Nephron (organoid): ENCODE measurements around the gene INSYN2A.

Source experiments
- H3K27ac Mint-ChIP-seq, 3 experiments: 2 replicates each; pipeline ENCODE4 v1.8.0; 2020; ENCODE audit warnings: mixed read lengths in 3 of 3, mild to moderate bottlenecking in 2 of 3, moderate library complexity in 1 of 3
- H3K27me3 Mint-ChIP-seq: 2 replicates; pipeline ENCODE4 v1.8.0; 2021; ENCODE audit warnings: low read depth, mild to moderate bottlenecking, moderate library complexity, mixed read lengths
- H3K36me3 Mint-ChIP-seq: 2 replicates; pipeline ENCODE4 v1.8.0; 2020; ENCODE audit warnings: low read depth, mixed read lengths
- H3K4me1 Mint-ChIP-seq: 2 replicates; pipeline ENCODE4 v1.8.0; 2020; ENCODE audit warnings: mixed read lengths
- H3K4me3 Mint-ChIP-seq, 3 experiments: 2 replicates each; pipeline ENCODE4 v1.8.0; 2020; ENCODE audit warnings: mild to moderate bottlenecking in 3 of 3, mixed read lengths in 3 of 3, moderate library complexity in 2 of 3
- H3K9me3 Mint-ChIP-seq: 2 replicates; pipeline ENCODE4 v1.8.0; 2020; ENCODE audit warnings: mixed read lengths
- CTCF ChIP-seq, 3 experiments: fragments of 200-600 bp; sonication (generic); IDR thresholded peaks; one replicate each; pipeline ENCODE4 v1.5.0; 2021; ENCODE audit warnings: antibody characterized with exemption in 3 of 3; ENCODE audit not compliant: unreplicated experiment in 3 of 3

The INSYN2A gene

GRCh38 chr10:127184582-127184981 is 11.8 kb downstream of the INSYN2A start:
- Mint-ChIP-seq H3K4me1 (no peaks in the 10 kb centered on the region), H3K27me3 (no peaks in the 10 kb centered on the region), H3K36me3 (peaks cover 5% of the 10 kb centered on the region), H3K9me3 (no peaks in the 10 kb centered on the region), H3K4me3 (no peak overlapping the region), H3K27ac (no peak overlapping the region)
- no peak for TF ChIP-seq CTCF (IDR thresholded peaks at IDR 0.05; ENCODE audit: unreplicated experiment in 3 of 3)

GRCh38 chr10:127182161-127182560 is 14.2 kb downstream of the INSYN2A start:
- TF ChIP-seq CTCF (IDR thresholded peaks at IDR 0.05; ENCODE audit: unreplicated experiment in 3 of 3): no peak
- Mint-ChIP-seq H3K9me3 (no peaks in the 10 kb centered on the region), H3K4me3 (no peak overlapping the region), H3K27me3 (no peaks in the 10 kb centered on the region), H3K4me1 (no peaks in the 10 kb centered on the region), H3K27ac (no peak overlapping the region), H3K36me3 (peaks cover 9% of the 10 kb centered on the region)

- H3K27ac Mint-ChIP-seq: no peak overlapping the region
- no peaks in the 10 kb centered on the region for H3K27me3 Mint-ChIP-seq
- H3K4me3 Mint-ChIP-seq: no peak overlapping the region
- no peaks in the 10 kb centered on the region for H3K4me1 Mint-ChIP-seq
- no peaks in the 10 kb centered on the region for H3K9me3 Mint-ChIP-seq
- H3K36me3 Mint-ChIP-seq: peaks cover 19% of the 10 kb centered on the region
- TF ChIP-seq CTCF (IDR thresholded peaks at IDR 0.05; ENCODE audit: unreplicated experiment in 3 of 3): no peak
Observed at GRCh38 chr10:127179612-127180250, 16.7 kb downstream of the INSYN2A start.

- Mint-ChIP-seq H3K4me3 (no peak overlapping the region), H3K27ac (no peak overlapping the region), H3K9me3 (no peaks in the 10 kb centered on the region), H3K27me3 (no peaks in the 10 kb centered on the region), H3K4me1 (no peaks in the 10 kb centered on the region), H3K36me3 (peaks cover 20% of the 10 kb centered on the region)
- TF ChIP-seq CTCF (IDR thresholded peaks at IDR 0.05; ENCODE audit: unreplicated experiment in 3 of 3): no peak
Observed at GRCh38 chr10:127176649-127177048, 19.7 kb downstream of the INSYN2A start.

- H3K36me3 Mint-ChIP-seq: peaks cover 17% of the 10 kb centered on the region
- H3K27ac Mint-ChIP-seq: no peak overlapping the region
- H3K4me3 Mint-ChIP-seq: no peak overlapping the region
- H3K9me3 Mint-ChIP-seq: no peaks in the 10 kb centered on the region
- H3K4me1 Mint-ChIP-seq: no peaks in the 10 kb centered on the region
- TF ChIP-seq CTCF (IDR thresholded peaks at IDR 0.05; ENCODE audit: unreplicated experiment in 3 of 3): no peak
- H3K27me3 Mint-ChIP-seq: no peaks in the 10 kb centered on the region
Observed at GRCh38 chr10:127175357-127176110, 20.9 kb downstream of the INSYN2A start.

- no peak for TF ChIP-seq CTCF (IDR thresholded peaks at IDR 0.05; ENCODE audit: unreplicated experiment in 3 of 3)
- Mint-ChIP-seq H3K36me3 (peaks cover 16% of the 10 kb centered on the region), H3K9me3 (no peaks in the 10 kb centered on the region), H3K4me1 (no peaks in the 10 kb centered on the region), H3K27me3 (no peaks in the 10 kb centered on the region), H3K27ac (no peak overlapping the region), H3K4me3 (no peak overlapping the region)
Observed at GRCh38 chr10:127174866-127175265, 21.5 kb downstream of the INSYN2A start.
